ENCODE results near the gene PTPN1. TPM values are rescaled to one million over a fixed set of nuclear protein-coding genes. Genes with fewer than 3 reads are reported as not detected.

PTPN1 gene
- total and polyA plus RNA-seq, 2 of the 4 experiments (the other 2 are of a cell fraction): 31.7 to 37.4 TPM

DNA sequence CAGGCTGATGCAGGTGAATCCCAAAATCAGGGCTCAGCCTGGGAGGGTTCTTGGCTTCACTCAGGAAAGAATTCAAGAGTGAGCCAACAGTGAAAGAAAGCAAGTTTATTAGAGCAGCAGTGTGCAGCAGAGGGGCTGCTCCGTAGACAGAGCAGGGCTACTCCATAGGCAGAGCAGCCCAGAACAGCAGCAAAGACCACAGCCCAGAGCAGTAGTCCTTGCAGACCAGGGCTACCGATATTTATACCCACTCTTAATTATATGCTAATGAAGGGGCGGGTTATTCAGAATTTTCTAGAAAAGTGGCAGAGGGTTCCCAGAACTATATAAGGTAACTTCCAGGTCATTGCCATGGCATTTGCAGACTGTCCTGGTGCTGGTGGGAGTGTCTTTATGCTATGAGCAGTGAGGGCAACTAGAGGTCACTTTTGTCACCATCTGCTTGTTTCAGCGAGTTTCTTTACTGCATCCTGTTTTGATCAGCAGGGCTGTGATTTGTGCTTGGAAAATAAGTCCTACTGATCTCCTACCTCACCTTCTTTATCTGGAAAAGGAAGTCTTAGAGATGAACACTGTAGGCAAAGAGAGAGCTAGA lies 39.8 kb upstream of the PTPN1 start:
- Histone ChIP-seq H3K4me3 (ENCODE audit: insufficient read depth, low read depth, low read length) (no peak overlapping the region), H2BK20ac (ENCODE audit: low read depth, low read length) (no peak overlapping the region), H2AK5ac (ENCODE audit: low read depth, low read length) (no peak overlapping the region), H3K4me2 (ENCODE audit: low read depth, low read length) (no peak overlapping the region), H2BK15ac (ENCODE audit: low read depth, low read length) (no peak overlapping the region), H4K5ac (ENCODE audit: low read depth, low read length) (no peak overlapping the region), H4K91ac (ENCODE audit: insufficient read depth, low read depth, low read length) (no peak overlapping the region), H3K56ac (ENCODE audit: extremely low read depth, insufficient read depth, low read length) (no peak overlapping the region), H3K27ac (ENCODE audit: insufficient read depth, low read length) (no peak overlapping the region), H2BK120ac (ENCODE audit: low read depth, low read length) (no peak overlapping the region), H3K4me1 (ENCODE audit: control insufficient read depth, insufficient read depth, low read length) (no peaks in the 10 kb centered on the region), H2AFZ (replicated peaks; ENCODE audit: low read length, poor library complexity) (no peak overlapping the region), H3K36me3 (ENCODE audit: control insufficient read depth, insufficient read depth, low read length) (no peaks in the 10 kb centered on the region), H3K27me3 (ENCODE audit: control insufficient read depth, insufficient read depth, low read length) (no peaks in the 10 kb centered on the region), H3K9me3 (ENCODE audit: control insufficient read depth, insufficient read depth, low read length) (no peaks in the 10 kb centered on the region), H3K18ac (ENCODE audit: low read depth, low read length) (no peak overlapping the region), H3K9me1 (ENCODE audit: insufficient read depth, low read length) (no peaks in the 10 kb centered on the region), H2BK5ac (ENCODE audit: low read depth, low read length, poor library complexity, severe bottlenecking) (no peak overlapping the region), H3K23ac (ENCODE audit: low read depth, low read length) (no peak overlapping the region), H3K14ac (replicated peaks; ENCODE audit: low read depth, low read length) (no peak overlapping the region), H4K20me1 (ENCODE audit: insufficient read depth, low read length) (no peaks in the 10 kb centered on the region), H3K9ac (ENCODE audit: low read depth, low read length) (no peak overlapping the region), H2AK9ac (replicated peaks; ENCODE audit: low read depth, low read length, poor library complexity) (no peak overlapping the region), H3K4ac (ENCODE audit: low read depth, low read length) (no peak overlapping the region), H4K8ac (ENCODE audit: low read depth in 2 of 2, low read length in 2 of 2) (no peak overlapping the region), H3K79me1 (ENCODE audit: low read depth in 1 of 2, low read length in 2 of 2) (no peaks in the 10 kb centered on the region)
- no CpG with 5 or more reads among the region's 4 CpGs for WGBS, 2 experiments (ENCODE audit: extremely low coverage in 2 of 2, insufficient read length in 1 of 2)
- CTCF ChIA-PET: no interaction called here
- POLR2A ChIA-PET (ENCODE audit: unreplicated experiment): no interaction called here
- dilution Hi-C loops (cut with HindIII; ENCODE audit: low sequenced_read_pairs, unreplicated experiment) (no loop called here), in situ Hi-C loops (cut with MboI; ENCODE audit: low sequenced_read_pairs) (no loop called here), intact Hi-C loops (cut with micrococcal nuclease) (no loop called here)
- DNase-seq: no peak
- TF ChIP-seq RCOR1 (IDR thresholded peaks at IDR 0.05; ENCODE audit: insufficient replicate concordance, low read length) (no peak), MXI1 (IDR thresholded peaks at IDR 0.05; ENCODE audit: borderline replicate concordance, low read depth, low read length) (no peak), RFX5 (IDR thresholded peaks at IDR 0.05; ENCODE audit: low read depth, low read length) (no peak), POLR2A (IDR thresholded peaks at IDR 0.05; ENCODE audit: low read depth, low read length) (no peak), SMC3 (IDR thresholded peaks at IDR 0.05; ENCODE audit: low read depth, low read length) (no peak), FOS (IDR thresholded peaks at IDR 0.05; ENCODE audit: low read depth, low read length) (no peak), MAZ (IDR thresholded peaks at IDR 0.05; ENCODE audit: borderline replicate concordance, low read depth, low read length) (no peak), BHLHE40 (IDR thresholded peaks at IDR 0.05; ENCODE audit: low read depth, low read length) (no peak), MAFK (IDR thresholded peaks at IDR 0.05; ENCODE audit: low read depth, low read length) (no peak)
- TF ChIP-seq, protein P1, sequence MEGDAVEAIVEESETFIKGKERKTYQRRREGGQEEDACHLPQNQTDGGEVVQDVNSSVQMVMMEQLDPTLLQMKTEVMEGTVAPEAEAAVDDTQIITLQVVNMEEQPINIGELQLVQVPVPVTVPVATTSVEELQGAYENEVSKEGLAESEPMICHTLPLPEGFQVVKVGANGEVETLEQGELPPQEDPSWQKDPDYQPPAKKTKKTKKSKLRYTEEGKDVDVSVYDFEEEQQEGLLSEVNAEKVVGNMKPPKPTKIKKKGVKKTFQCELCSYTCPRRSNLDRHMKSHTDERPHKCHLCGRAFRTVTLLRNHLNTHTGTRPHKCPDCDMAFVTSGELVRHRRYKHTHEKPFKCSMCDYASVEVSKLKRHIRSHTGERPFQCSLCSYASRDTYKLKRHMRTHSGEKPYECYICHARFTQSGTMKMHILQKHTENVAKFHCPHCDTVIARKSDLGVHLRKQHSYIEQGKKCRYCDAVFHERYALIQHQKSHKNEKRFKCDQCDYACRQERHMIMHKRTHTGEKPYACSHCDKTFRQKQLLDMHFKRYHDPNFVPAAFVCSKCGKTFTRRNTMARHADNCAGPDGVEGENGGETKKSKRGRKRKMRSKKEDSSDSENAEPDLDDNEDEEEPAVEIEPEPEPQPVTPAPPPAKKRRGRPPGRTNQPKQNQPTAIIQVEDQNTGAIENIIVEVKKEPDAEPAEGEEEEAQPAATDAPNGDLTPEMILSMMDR (conservative IDR thresholded peaks at IDR 0.05; ENCODE audit: low read depth, low read length): no peak
- TF ChIP-seq, protein P2, sequence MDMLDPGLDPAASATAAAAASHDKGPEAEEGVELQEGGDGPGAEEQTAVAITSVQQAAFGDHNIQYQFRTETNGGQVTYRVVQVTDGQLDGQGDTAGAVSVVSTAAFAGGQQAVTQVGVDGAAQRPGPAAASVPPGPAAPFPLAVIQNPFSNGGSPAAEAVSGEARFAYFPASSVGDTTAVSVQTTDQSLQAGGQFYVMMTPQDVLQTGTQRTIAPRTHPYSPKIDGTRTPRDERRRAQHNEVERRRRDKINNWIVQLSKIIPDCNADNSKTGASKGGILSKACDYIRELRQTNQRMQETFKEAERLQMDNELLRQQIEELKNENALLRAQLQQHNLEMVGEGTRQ (IDR thresholded peaks at IDR 0.05; ENCODE audit: low read depth, low read length): no peak
- ATAC-seq (ENCODE audit: low read depth): no peak; the same call in 1 of the 2 replicates
- BruUV-seq (replicated peaks): no TSS peak
